Lung (tissue), 16 donors: ENCODE data around the gene CENPC. TPM values are rescaled to one million over a fixed set of nuclear protein-coding genes. Genes with fewer than 3 reads are reported as not detected.

ENCODE experiments used
- ATAC-seq: fragments of 200-7000 bp; cut with Tn5 transposase; one replicate; pipeline ENCODE4 v1.9.1; 2020; ENCODE audit warnings: moderate number of reproducible peaks; ENCODE audit not compliant: insufficient read depth, low FRiP score
- DNase-seq, 3 donors: peaks; one replicate each; pipeline ENCODE4 v3.0.0-alpha.2; 2013 to 2017
- H3K27ac ChIP-seq, 2 donors: one replicate each; pipeline ENCODE4 v1.5.1; 2013; ENCODE audit warnings: mild to moderate bottlenecking in 2 of 2, moderate library complexity in 2 of 2, control low read depth in 1 of 2, inconsistent platforms in 1 of 2, low read depth in 1 of 2, low read length in 1 of 2
- H3K27me3 ChIP-seq, 3 donors: one replicate each; pipeline ENCODE4 v1.5.1; 2013; ENCODE audit warnings: low read length in 2 of 3; ENCODE audit not compliant: control insufficient read depth in 3 of 3, insufficient read depth in 3 of 3
- H3K36me3 ChIP-seq, 4 donors: one replicate each; pipeline ENCODE4 v1.5.1; 2013; ENCODE audit warnings: low read length in 4 of 4, mild to moderate bottlenecking in 1 of 4, moderate library complexity in 1 of 4; ENCODE audit not compliant: control insufficient read depth in 4 of 4, insufficient read depth in 4 of 4
- H3K4me1 ChIP-seq, 5 donors: one replicate each; pipeline ENCODE4 v1.5.1; 2013; ENCODE audit warnings: low read length in 5 of 5, mild to moderate bottlenecking in 2 of 5, moderate library complexity in 1 of 5; ENCODE audit not compliant: control insufficient read depth in 5 of 5, insufficient read depth in 5 of 5
- H3K4me3 ChIP-seq: one replicate; pipeline ENCODE4 v1.5.1; 2013; ENCODE audit warnings: mild to moderate bottlenecking, control low read depth, moderate library complexity
- H3K9ac ChIP-seq, 2 donors: one replicate each; pipeline ENCODE4 v1.5.1; 2013; ENCODE audit warnings: low read length in 2 of 2, control low read depth in 1 of 2; ENCODE audit not compliant: insufficient read depth in 1 of 2
- H3K9me3 ChIP-seq, 4 donors: one replicate each; pipeline ENCODE4 v1.5.1; 2013; ENCODE audit warnings: low read length in 3 of 4, mild to moderate bottlenecking in 1 of 4, moderate library complexity in 1 of 4; ENCODE audit not compliant: control insufficient read depth in 4 of 4, insufficient read depth in 3 of 4
- WGBS, 2 donors: extraction: QIAGEN DNeasy Blood & Tissue Kit; methylation state at CpG; one replicate each; pipeline ENCODE4 v1.1.7; 2013; 5-methylcytosine and 5-hydroxymethylcytosine counted together
- long read RNA-seq, 5 donors: transcript quantifications; one replicate each; lab custom pipeline, GENCODE V29; 2026
- polyA plus RNA-seq, 2 donors: library from polyadenylated mRNA; stranded (reverse); fragments of 200-250 nt; gene quantifications; one replicate each; pipeline ENCODE4 v1.2.1, GENCODE V29; 2013
- total RNA-seq, 2 donors: library from RNA; depleted of rRNA in 1 of 2; stranded (reverse); fragments of >200 nt in 1 of 2; gene quantifications; one replicate each; pipeline ENCODE4 v1.2.1, GENCODE V29; 2014 to 2021
- TF ChIP-seq, protein P1 (sequence below): IDR thresholded peaks from 2 replicates; pipeline ENCODE4 v1.5.1; 2012; ENCODE audit warnings: mild to moderate bottlenecking; ENCODE audit errors: control extremely low read depth, extremely low read depth
- donor health status: control.
- donor health status: control.
- donor health status: Bipolar disorder and iron deficiency.
- donor health status: healthy.
- donor health status: DM: yes; HTN: yes; CAD: no.

Gene CENPC, protein sequence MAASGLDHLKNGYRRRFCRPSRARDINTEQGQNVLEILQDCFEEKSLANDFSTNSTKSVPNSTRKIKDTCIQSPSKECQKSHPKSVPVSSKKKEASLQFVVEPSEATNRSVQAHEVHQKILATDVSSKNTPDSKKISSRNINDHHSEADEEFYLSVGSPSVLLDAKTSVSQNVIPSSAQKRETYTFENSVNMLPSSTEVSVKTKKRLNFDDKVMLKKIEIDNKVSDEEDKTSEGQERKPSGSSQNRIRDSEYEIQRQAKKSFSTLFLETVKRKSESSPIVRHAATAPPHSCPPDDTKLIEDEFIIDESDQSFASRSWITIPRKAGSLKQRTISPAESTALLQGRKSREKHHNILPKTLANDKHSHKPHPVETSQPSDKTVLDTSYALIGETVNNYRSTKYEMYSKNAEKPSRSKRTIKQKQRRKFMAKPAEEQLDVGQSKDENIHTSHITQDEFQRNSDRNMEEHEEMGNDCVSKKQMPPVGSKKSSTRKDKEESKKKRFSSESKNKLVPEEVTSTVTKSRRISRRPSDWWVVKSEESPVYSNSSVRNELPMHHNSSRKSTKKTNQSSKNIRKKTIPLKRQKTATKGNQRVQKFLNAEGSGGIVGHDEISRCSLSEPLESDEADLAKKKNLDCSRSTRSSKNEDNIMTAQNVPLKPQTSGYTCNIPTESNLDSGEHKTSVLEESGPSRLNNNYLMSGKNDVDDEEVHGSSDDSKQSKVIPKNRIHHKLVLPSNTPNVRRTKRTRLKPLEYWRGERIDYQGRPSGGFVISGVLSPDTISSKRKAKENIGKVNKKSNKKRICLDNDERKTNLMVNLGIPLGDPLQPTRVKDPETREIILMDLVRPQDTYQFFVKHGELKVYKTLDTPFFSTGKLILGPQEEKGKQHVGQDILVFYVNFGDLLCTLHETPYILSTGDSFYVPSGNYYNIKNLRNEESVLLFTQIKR
- total RNA-seq (10 to 100 TPM; 15.1 to 57.1 TPM), polyA plus RNA-seq (1 to 10 TPM; 4.2 to 4.5 TPM)
- long read RNA-seq, donor 1: 0 reads
- long read RNA-seq, donor 2: 0 reads
- long read RNA-seq, donor 3: 0 reads
- long read RNA-seq, donor 4: 0 reads
- long read RNA-seq, donor 5, full-length matches to known transcripts: 3 of 9 reads
- long read RNA-seq, donor 5, partial matches to known transcripts: 6 of 9 reads
- long read RNA-seq, donor 5, other reads (novel, unspliced or antisense): 0 of 9 reads

DNA sequence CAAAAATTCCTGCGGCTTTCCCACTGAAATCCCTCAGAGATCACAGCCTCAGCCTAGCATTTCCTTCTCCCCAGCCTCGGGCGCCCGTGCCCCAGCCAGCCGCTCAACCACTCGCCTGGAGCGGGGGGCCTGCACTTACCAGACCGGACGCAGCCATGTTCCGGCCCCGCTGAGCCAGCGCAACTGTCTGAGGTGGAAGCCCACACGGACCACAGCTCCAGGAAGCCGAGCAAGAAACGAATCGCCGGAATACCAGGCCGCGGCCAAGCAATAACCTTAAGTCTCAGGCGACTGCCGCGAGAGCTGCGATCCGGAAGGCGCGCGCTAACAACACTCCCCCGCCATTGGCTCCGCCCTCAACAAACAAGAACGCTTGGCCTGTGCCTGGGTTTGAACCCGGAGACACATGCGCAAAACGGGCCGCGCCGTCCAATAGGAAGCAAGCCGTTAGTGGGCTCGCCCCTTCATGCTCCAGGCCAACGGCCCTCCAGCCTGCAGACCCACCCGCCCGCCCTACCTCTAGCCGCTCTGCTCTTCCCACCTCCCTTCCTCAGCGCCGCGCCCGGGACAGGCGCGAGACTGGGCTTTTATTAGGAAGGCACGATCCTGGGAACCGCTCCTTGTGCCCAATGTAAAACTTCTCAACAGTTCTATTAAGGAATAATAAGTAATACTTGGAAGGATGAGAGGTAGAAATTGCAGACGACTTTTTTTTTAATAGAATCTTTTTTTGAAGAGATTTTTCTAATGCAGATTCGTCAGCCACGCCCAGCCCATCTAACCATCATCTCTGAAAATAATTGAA, at the start of gene CENPC:
CENPC (minus strand) TSS at position 305 of the 805 bp plus-strand sequence; CDS start at position 157, 148 bp downstream.
- Histone ChIP-seq H3K4me1 (peaks cover 0 to 15% (median 0%) of the 10 kb centered on the region in 5 donors), H3K9ac (peak within 1 kb of the TSS; percentile 92 to 99), H3K36me3 (peaks cover 1 to 16% (median 6%) of the 10 kb centered on the region in 4 donors), H3K9me3 (no peaks in the 10 kb centered on the region), H3K27me3 (no peaks in the 10 kb centered on the region), H3K27ac (peak within 1 kb of the TSS; percentile 92 to 99), H3K4me3 (peak within 1 kb of the TSS; percentile 87)
- DNase-seq: peak; percentile 98 to 99 (median 98)
- peak; percentile 98 for ATAC-seq
- 0% methylated on average over 52 to 53 of the region's 53 CpGs for WGBS, 2 donors
- TF ChIP-seq, protein P1, sequence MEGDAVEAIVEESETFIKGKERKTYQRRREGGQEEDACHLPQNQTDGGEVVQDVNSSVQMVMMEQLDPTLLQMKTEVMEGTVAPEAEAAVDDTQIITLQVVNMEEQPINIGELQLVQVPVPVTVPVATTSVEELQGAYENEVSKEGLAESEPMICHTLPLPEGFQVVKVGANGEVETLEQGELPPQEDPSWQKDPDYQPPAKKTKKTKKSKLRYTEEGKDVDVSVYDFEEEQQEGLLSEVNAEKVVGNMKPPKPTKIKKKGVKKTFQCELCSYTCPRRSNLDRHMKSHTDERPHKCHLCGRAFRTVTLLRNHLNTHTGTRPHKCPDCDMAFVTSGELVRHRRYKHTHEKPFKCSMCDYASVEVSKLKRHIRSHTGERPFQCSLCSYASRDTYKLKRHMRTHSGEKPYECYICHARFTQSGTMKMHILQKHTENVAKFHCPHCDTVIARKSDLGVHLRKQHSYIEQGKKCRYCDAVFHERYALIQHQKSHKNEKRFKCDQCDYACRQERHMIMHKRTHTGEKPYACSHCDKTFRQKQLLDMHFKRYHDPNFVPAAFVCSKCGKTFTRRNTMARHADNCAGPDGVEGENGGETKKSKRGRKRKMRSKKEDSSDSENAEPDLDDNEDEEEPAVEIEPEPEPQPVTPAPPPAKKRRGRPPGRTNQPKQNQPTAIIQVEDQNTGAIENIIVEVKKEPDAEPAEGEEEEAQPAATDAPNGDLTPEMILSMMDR: no peak

DNA sequence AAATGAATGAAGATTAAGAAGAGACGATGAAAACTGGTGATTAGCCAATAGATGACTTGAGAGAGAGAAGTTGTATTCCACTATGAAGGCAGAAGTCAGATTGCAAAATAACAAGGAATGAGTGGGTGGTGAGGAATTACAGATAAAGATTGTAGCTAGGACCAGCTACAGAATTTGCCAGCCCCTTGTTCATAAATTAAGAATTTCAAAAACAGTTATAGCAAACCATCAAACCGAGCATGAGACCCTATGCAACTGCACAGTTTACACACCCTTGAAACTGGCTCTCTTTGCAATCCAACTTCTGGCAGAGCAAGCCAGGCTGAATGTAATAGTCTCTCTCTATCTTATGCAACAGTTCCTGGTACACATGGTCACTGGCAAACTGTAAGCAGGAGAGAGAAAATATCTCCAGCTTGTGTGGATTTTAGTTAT, 48.5 kb upstream of the CENPC start:
- no peak overlapping the region for H3K27ac ChIP-seq
- ATAC-seq (peak; percentile 66), DNase-seq (peak in 1 of 3 donors; percentile 24)
- H3K9me3 ChIP-seq: no peaks in the 10 kb centered on the region
- no peaks in the 10 kb centered on the region for H3K4me1 ChIP-seq
- H3K27me3 ChIP-seq: no peaks in the 10 kb centered on the region
- TF ChIP-seq, protein P1: no peak
- H3K36me3 ChIP-seq: no peaks in the 10 kb centered on the region
- H3K4me3 ChIP-seq: no peak overlapping the region
- no peak overlapping the region for H3K9ac ChIP-seq
- 30 to 45% methylated on average over 2 of the region's 2 CpGs for WGBS, 2 donors

DNA sequence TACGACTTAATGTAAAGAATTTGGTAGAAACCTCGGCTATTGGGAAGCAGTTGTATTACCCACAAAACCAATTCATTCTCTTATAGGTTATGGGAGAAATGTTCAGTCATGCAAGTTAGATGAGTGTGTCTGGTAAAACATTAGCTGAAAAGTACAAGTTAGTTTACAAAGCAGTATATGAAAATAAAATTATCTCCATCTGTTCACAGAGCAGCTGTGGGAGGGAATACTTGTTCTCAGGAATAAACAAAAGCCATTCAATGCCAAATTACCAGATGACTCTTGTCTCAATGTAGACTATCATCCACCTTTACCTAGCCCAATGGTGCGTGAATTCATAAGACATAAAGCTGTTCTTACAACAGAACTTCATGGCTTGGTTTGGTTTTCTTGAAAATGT, 41.9 kb upstream of the CENPC start:
- 89 to 96% methylated on average over 3 of the region's 3 CpGs for WGBS, 2 donors
- Histone ChIP-seq H3K36me3 (no peaks in the 10 kb centered on the region), H3K4me1 (no peaks in the 10 kb centered on the region), H3K9me3 (no peaks in the 10 kb centered on the region), H3K4me3 (no peak overlapping the region), H3K27me3 (no peaks in the 10 kb centered on the region), H3K9ac (no peak overlapping the region), H3K27ac (no peak overlapping the region)
- TF ChIP-seq, protein P1: no peak
- ATAC-seq: no peak
- DNase-seq: no peak
